Mesendoderm (in vitro differentiated cells): Measurements from ENCODE around the gene NUDT16.

ENCODE experiments used
- DNase-seq: peaks from one replicate; pipeline ENCODE4 v3.0.0; 2013
- H2AK5ac ChIP-seq: 2 replicates; pipeline ENCODE4 v1.6.1; 2013; ENCODE audit warnings: low read length, inconsistent platforms
- H2BK120ac ChIP-seq: 2 replicates; pipeline ENCODE4 v1.6.1; 2013; ENCODE audit warnings: low read depth, mild to moderate bottlenecking, low read length, moderate library complexity, mixed read lengths
- H2BK15ac ChIP-seq: replicated peaks from 2 replicates; pipeline ENCODE4 v1.6.1; 2013; ENCODE audit warnings: low read depth, mild to moderate bottlenecking, moderate library complexity
- H2BK5ac ChIP-seq: 2 replicates; pipeline ENCODE4 v1.6.1; 2013; ENCODE audit warnings: low read length, inconsistent platforms
- H3K18ac ChIP-seq: 2 replicates; pipeline ENCODE4 v1.6.1; 2013; ENCODE audit warnings: mild to moderate bottlenecking, low read length, mixed read lengths
- H3K23ac ChIP-seq: one replicate; pipeline ENCODE4 v1.6.1; 2013; ENCODE audit warnings: low read length
- H3K27ac ChIP-seq: 2 replicates; pipeline ENCODE4 v1.5.1; 2013; ENCODE audit warnings: low read depth, mild to moderate bottlenecking, inconsistent platforms, low read length, moderate library complexity
- H3K27me3 ChIP-seq: 2 replicates; pipeline ENCODE4 v1.6.1; 2013; ENCODE audit warnings: low read length, control low read depth, mild to moderate bottlenecking, inconsistent platforms; ENCODE audit not compliant: insufficient read depth, poor library complexity
- H3K36me3 ChIP-seq: 2 replicates; pipeline ENCODE4 v1.6.1; 2013; ENCODE audit warnings: low read length, inconsistent platforms; ENCODE audit not compliant: control insufficient read depth, insufficient read depth
- H3K4ac ChIP-seq: one replicate; pipeline ENCODE4 v1.6.1; 2013; ENCODE audit warnings: low read depth, mild to moderate bottlenecking, low read length, moderate library complexity
- H3K4me1 ChIP-seq: 2 replicates; pipeline ENCODE4 v1.6.1; 2013; ENCODE audit warnings: low read depth, low read length, inconsistent platforms; ENCODE audit not compliant: control insufficient read depth
- H3K4me2 ChIP-seq: 2 replicates; pipeline ENCODE4 v1.6.1; 2013; ENCODE audit warnings: low read length
- H3K4me3 ChIP-seq: 2 replicates; pipeline ENCODE4 v1.5.1; 2013; ENCODE audit warnings: mild to moderate bottlenecking, low read length
- H3K56ac ChIP-seq: one replicate; pipeline ENCODE4 v1.6.1; 2013; ENCODE audit warnings: low read length
- H3K79me1 ChIP-seq: 2 replicates; pipeline ENCODE4 v1.6.1; 2013; ENCODE audit warnings: low read length, inconsistent platforms
- H3K79me2 ChIP-seq: 2 replicates; pipeline ENCODE4 v1.6.1; 2013; ENCODE audit warnings: mild to moderate bottlenecking, low read length; ENCODE audit not compliant: control insufficient read depth, insufficient read depth
- H3K9ac ChIP-seq: 2 replicates; pipeline ENCODE4 v1.6.1; 2013; ENCODE audit warnings: low read length, inconsistent platforms
- H4K5ac ChIP-seq: one replicate; pipeline ENCODE4 v1.6.1; 2013; ENCODE audit warnings: low read length
- H4K8ac ChIP-seq: one replicate; pipeline ENCODE4 v1.6.1; 2013; ENCODE audit warnings: low read depth, mild to moderate bottlenecking, control low read depth, low read length, moderate library complexity
- WGBS: extraction: QIAGEN DNeasy Blood & Tissue Kit; methylation state at CpG from one replicate; pipeline ENCODE4 v1.1.7; 2013; ENCODE audit warnings: low lambda C conversion rate, missing lambda C conversion rate; ENCODE audit not compliant: insufficient coverage; ENCODE audit errors: extremely low coverage; 5-methylcytosine and 5-hydroxymethylcytosine counted together

The NUDT16 gene

DNA sequence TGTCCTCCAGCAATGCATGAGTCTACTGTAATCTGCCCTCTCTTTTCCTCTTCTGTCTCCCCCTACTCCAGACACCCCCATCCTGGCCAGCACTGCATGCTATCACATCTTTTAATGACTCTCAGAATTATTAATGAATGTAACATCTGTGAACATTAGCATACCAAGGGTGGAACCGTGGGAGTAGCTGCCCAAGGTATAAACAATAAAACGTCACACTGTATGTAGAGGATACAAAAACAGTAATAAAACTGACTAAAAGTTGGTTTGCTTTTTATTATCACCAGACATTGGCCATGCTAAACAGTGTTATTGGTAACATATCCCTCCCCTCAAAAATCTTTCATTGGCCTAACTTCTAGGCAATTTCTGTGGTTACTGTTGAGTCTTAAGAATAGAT is 24.7 kb downstream of the NUDT16 start:
- H4K8ac ChIP-seq = no peak overlapping the region
- no peak overlapping the region for H2BK120ac ChIP-seq
- no peak overlapping the region for H3K23ac ChIP-seq
- no peak overlapping the region for H3K18ac ChIP-seq
- no peaks in the 10 kb centered on the region for H3K4me1 ChIP-seq
- H2AK5ac ChIP-seq = no peak overlapping the region
- no peaks in the 10 kb centered on the region for H3K79me2 ChIP-seq
- no peak overlapping the region for H3K27ac ChIP-seq
- no peak overlapping the region for H2BK5ac ChIP-seq
- H3K4me3 ChIP-seq = no peak overlapping the region
- DNase-seq = no peak
- H3K4me2 ChIP-seq = no peak overlapping the region
- H3K56ac ChIP-seq = no peak overlapping the region
- WGBS = no CpG with 5 or more reads among the region's 2 CpGs
- no peak overlapping the region for H2BK15ac ChIP-seq
- no peaks in the 10 kb centered on the region for H3K36me3 ChIP-seq
- no peak overlapping the region for H3K9ac ChIP-seq
- no peaks in the 10 kb centered on the region for H3K79me1 ChIP-seq
- H3K27me3 ChIP-seq = no peaks in the 10 kb centered on the region
- no peak overlapping the region for H4K5ac ChIP-seq
- no peak overlapping the region for H3K4ac ChIP-seq

DNA sequence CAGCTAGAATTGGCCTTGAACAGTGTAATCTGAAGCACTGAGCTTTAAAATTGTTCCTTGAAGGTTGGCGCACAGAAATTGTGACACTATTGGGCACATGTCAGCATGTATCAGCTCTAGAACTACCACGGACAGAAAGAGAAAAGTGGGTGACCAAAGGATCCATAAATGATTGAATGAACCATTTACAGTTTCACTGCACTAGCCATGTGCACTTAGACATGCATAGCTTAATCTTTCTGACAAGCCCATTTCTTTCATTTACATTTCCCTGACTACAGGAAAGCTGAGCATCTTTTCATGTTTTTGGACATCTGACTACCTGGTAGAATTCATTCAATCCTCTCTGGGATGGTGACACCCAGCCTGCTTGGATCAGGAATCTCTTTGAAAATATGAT is 36.2 kb downstream of the NUDT16 start:
- WGBS = no CpG with 5 or more reads among the region's 2 CpGs
- no peak overlapping the region for H3K56ac ChIP-seq

DNA sequence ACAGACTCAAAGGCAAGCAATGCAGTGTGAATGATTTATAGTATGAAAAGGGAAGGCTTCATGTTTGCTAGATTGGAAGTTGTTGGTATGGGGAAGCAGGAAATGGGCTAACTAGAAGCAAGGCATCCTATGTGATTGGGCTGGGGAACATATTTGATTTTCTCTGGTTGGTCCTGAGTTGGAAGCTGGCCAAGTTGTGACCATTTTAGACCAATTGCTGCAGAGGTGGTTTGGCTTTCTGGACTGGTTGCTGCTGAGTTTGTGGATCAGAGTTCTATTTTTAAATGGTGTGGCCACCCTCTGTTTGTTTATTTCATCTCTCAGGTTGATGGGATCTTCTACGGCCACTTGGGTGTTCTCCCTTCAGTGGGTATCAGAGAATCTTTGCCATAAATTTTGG is 39.7 kb downstream of the NUDT16 start:
- Histone ChIP-seq H4K8ac (no peak overlapping the region), H3K79me2 (no peaks in the 10 kb centered on the region), H3K36me3 (no peaks in the 10 kb centered on the region), H3K23ac (no peak overlapping the region), H3K18ac (no peak overlapping the region), H2AK5ac (no peak overlapping the region), H3K4me2 (no peak overlapping the region), H3K4me1 (no peaks in the 10 kb centered on the region), H4K5ac (no peak overlapping the region), H2BK5ac (no peak overlapping the region), H3K27ac (no peak overlapping the region), H3K56ac (no peak overlapping the region), H3K27me3 (no peaks in the 10 kb centered on the region), H2BK15ac (no peak overlapping the region), H3K4me3 (no peak overlapping the region), H3K9ac (no peak overlapping the region), H3K4ac (no peak overlapping the region), H2BK120ac (no peak overlapping the region), H3K79me1 (no peaks in the 10 kb centered on the region)
- no peak for DNase-seq
- no CpG with 5 or more reads among the region's 1 CpG for WGBS

More for the DNA sequence above, 36.2 kb downstream of the NUDT16 start:
- no peak overlapping the region for H4K8ac ChIP-seq
- no peak overlapping the region for H2BK15ac ChIP-seq
- no peak overlapping the region for H2BK120ac ChIP-seq
- H2BK5ac ChIP-seq = no peak overlapping the region
- no peak for DNase-seq
- no peak overlapping the region for H3K4me2 ChIP-seq
- no peak overlapping the region for H3K27ac ChIP-seq
- no peak overlapping the region for H4K5ac ChIP-seq
- H3K36me3 ChIP-seq = no peaks in the 10 kb centered on the region
- no peaks in the 10 kb centered on the region for H3K27me3 ChIP-seq
- no peaks in the 10 kb centered on the region for H3K4me1 ChIP-seq
- H3K79me1 ChIP-seq = no peaks in the 10 kb centered on the region
- no peak overlapping the region for H2AK5ac ChIP-seq
- H3K79me2 ChIP-seq = no peaks in the 10 kb centered on the region
- H3K23ac ChIP-seq = no peak overlapping the region
- no peak overlapping the region for H3K9ac ChIP-seq
- no peak overlapping the region for H3K4ac ChIP-seq
- no peak overlapping the region for H3K4me3 ChIP-seq
- no peak overlapping the region for H3K18ac ChIP-seq

DNA sequence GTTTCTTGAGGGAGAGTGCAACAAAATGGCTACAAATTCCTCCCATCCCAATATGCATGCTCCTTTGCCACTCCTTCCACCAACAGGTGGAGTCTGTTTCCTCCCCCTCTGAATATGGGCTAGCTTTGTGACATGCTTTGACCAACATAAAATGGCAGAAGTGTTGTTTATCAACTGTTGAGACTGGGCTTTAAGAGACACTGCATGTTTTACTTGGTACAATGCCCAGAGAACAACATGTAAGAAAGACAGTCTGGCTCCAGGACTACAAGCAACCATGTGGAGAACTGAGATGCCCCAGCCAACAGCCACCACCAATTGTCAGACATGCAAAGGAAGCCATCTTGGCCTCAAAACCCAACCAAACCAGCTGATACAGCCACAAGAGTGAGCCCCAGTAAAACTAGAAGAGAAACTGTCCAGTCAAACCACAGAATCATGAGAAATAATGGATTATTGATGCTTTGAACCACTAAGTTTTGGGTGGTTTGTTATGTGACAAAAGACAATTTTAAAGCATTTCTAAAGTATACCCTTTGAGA is 40.5 kb downstream of the NUDT16 start:
- Histone ChIP-seq H3K27ac (no peak overlapping the region), H4K5ac (no peak overlapping the region), H3K4me1 (no peaks in the 10 kb centered on the region), H3K36me3 (no peaks in the 10 kb centered on the region), H2BK15ac (no peak overlapping the region), H2BK120ac (no peak overlapping the region), H3K18ac (no peak overlapping the region), H3K4me3 (no peak overlapping the region), H4K8ac (no peak overlapping the region), H3K4ac (no peak overlapping the region), H3K79me2 (no peaks in the 10 kb centered on the region), H3K56ac (no peak overlapping the region), H2BK5ac (no peak overlapping the region), H3K27me3 (no peaks in the 10 kb centered on the region), H2AK5ac (no peak overlapping the region), H3K79me1 (no peaks in the 10 kb centered on the region), H3K4me2 (no peak overlapping the region), H3K9ac (no peak overlapping the region), H3K23ac (no peak overlapping the region)
- no peak for DNase-seq

DNA sequence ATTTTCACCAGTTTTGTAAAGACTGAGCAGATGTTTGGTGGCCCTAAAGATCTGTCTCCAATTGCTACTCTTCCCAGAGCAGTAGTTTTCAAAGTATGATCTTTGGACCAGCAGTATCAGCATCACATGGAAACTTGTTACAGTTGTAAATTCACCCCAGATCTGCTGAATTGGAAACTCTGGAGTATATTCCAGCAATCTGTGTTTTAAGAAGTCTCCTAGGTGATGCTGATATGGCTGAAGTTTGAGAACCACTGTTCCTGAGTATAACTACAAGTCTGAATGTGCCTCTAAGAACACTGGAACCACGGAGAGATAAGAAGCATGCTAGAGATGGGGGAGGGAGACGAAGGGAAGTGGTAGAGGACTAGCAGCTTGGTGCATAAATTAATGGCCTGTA is 45.7 kb downstream of the NUDT16 start:
- WGBS = no CpG with 5 or more reads among the region's 2 CpGs
- Histone ChIP-seq H3K79me2 (no peaks in the 10 kb centered on the region), H3K79me1 (no peaks in the 10 kb centered on the region), H3K23ac (no peak overlapping the region), H3K36me3 (no peaks in the 10 kb centered on the region), H3K4ac (no peak overlapping the region), H4K8ac (no peak overlapping the region), H3K27ac (no peak overlapping the region), H3K4me2 (no peak overlapping the region), H2AK5ac (no peak overlapping the region), H3K4me1 (peaks cover 5% of the 10 kb centered on the region), H2BK15ac (no peak overlapping the region), H4K5ac (no peak overlapping the region), H3K18ac (no peak overlapping the region), H2BK120ac (no peak overlapping the region), H3K9ac (no peak overlapping the region), H2BK5ac (no peak overlapping the region), H3K27me3 (no peaks in the 10 kb centered on the region), H3K56ac (no peak overlapping the region), H3K4me3 (no peak overlapping the region)
- peak; percentile 10 for DNase-seq

DNA sequence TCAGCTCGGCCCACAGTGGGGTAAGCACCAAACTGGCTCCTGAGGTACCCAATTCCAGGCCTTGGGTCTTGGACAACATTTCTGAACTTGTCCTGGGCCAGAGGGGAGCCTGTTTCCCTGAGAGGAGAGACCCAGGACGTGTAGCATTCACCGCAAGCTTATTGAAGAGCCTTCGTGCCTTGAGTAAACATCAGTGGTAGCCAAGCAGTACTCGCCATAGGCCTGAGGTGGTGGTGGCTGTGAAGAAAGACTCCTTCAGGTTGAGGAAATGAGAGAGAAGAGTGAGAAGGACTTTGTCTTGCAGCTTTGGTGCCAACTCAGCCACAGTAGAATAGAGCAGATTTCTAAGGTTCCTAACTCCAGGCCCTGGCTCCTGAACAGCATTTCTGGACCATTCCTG is 50.2 kb downstream of the NUDT16 start:
- no peak overlapping the region for H3K56ac ChIP-seq
- no peaks in the 10 kb centered on the region for H3K79me1 ChIP-seq
- H3K79me2 ChIP-seq = no peaks in the 10 kb centered on the region
- H4K5ac ChIP-seq = no peak overlapping the region
- no peak overlapping the region for H4K8ac ChIP-seq
- H3K9ac ChIP-seq = no peak overlapping the region
- no peak for DNase-seq
- no peak overlapping the region for H3K4me2 ChIP-seq
- no peak overlapping the region for H2BK15ac ChIP-seq
- no peak overlapping the region for H3K4me3 ChIP-seq
- no peak overlapping the region for H3K27ac ChIP-seq
- no peak overlapping the region for H3K18ac ChIP-seq
- H2BK120ac ChIP-seq = no peak overlapping the region
- no peak overlapping the region for H3K23ac ChIP-seq
- no peaks in the 10 kb centered on the region for H3K27me3 ChIP-seq
- no peak overlapping the region for H2BK5ac ChIP-seq
- H3K4me1 ChIP-seq = peaks cover 5% of the 10 kb centered on the region
- H2AK5ac ChIP-seq = no peak overlapping the region
- no CpG with 5 or more reads among the region's 5 CpGs for WGBS
- H3K4ac ChIP-seq = no peak overlapping the region
- no peaks in the 10 kb centered on the region for H3K36me3 ChIP-seq
